HG03103 (cell line): Measurements from ENCODE around the gene RBFOX2.

Experiments used
- ATAC-seq: cut with Tn5 transposase; IDR thresholded peaks from one replicate; pipeline ENCODE4 v1.9.1; 2021; ENCODE audit warnings: low read depth; ENCODE audit not compliant: unreplicated experiment

The RBFOX2 gene

GRCh38 chr22:35978889-35979288, 49.7 kb downstream of the RBFOX2 start:
- no peak for ATAC-seq

- ATAC-seq = no peak
Measured at GRCh38 chr22:35978201-35978600, 50.4 kb downstream of the RBFOX2 start.

GRCh38 chr22:35977136-35977535, 51.5 kb downstream of the RBFOX2 start:
- ATAC-seq = no peak

GRCh38 chr22:35973388-35973787, 55.2 kb downstream of the RBFOX2 start:
- ATAC-seq = no peak

GRCh38 chr22:35972559-35972958, 56.1 kb downstream of the RBFOX2 start:
- no peak for ATAC-seq

GRCh38 chr22:35971456-35972119, 57.0 kb downstream of the RBFOX2 start:
- ATAC-seq = no peak

GRCh38 chr22:35970616-35971455, 57.8 kb downstream of the RBFOX2 start:
- ATAC-seq = no peak

- no peak for ATAC-seq
Measured at GRCh38 chr22:35967046-35967397, 61.6 kb downstream of the RBFOX2 start.

GRCh38 chr22:35966314-35967045, 62.1 kb downstream of the RBFOX2 start:
- no peak for ATAC-seq

GRCh38 chr22:35963237-35963810, 65.3 kb downstream of the RBFOX2 start:
- ATAC-seq = no peak

GRCh38 chr22:35961480-35962295, 66.9 kb downstream of the RBFOX2 start:
- ATAC-seq = no peak

GRCh38 chr22:35960854-35961253, 67.8 kb downstream of the RBFOX2 start:
- ATAC-seq = no peak

GRCh38 chr22:35959121-35959800, 69.4 kb downstream of the RBFOX2 start:
- no peak for ATAC-seq

GRCh38 chr22:35958334-35958733, 70.3 kb downstream of the RBFOX2 start:
- no peak for ATAC-seq

GRCh38 chr22:35957589-35957988, 71.0 kb downstream of the RBFOX2 start:
- ATAC-seq = no peak

GRCh38 chr22:35956850-35957249, 71.8 kb downstream of the RBFOX2 start:
- no peak for ATAC-seq

- ATAC-seq = no peak
Measured at GRCh38 chr22:35955546-35955945, 73.1 kb downstream of the RBFOX2 start.

GRCh38 chr22:35952576-35952975, 76.0 kb downstream of the RBFOX2 start:
- ATAC-seq = no peak

GRCh38 chr22:35950262-35950661, 78.4 kb downstream of the RBFOX2 start:
- ATAC-seq = no peak

GRCh38 chr22:35949243-35949642, 79.4 kb downstream of the RBFOX2 start:
- no peak for ATAC-seq
